ENCODE measurements around the gene C3. TPM values are rescaled to one million over a fixed set of nuclear protein-coding genes. Genes with fewer than 3 reads are reported as not detected.
"Not testable (repeated sequence)": the region's sequence is repeated elsewhere in the genome, so short reads cannot be mapped to it uniquely, and the experiment has no call there.

The C3 gene
- total RNA-seq, 1 experiment from 2014 or later = 658 TPM

DNA sequence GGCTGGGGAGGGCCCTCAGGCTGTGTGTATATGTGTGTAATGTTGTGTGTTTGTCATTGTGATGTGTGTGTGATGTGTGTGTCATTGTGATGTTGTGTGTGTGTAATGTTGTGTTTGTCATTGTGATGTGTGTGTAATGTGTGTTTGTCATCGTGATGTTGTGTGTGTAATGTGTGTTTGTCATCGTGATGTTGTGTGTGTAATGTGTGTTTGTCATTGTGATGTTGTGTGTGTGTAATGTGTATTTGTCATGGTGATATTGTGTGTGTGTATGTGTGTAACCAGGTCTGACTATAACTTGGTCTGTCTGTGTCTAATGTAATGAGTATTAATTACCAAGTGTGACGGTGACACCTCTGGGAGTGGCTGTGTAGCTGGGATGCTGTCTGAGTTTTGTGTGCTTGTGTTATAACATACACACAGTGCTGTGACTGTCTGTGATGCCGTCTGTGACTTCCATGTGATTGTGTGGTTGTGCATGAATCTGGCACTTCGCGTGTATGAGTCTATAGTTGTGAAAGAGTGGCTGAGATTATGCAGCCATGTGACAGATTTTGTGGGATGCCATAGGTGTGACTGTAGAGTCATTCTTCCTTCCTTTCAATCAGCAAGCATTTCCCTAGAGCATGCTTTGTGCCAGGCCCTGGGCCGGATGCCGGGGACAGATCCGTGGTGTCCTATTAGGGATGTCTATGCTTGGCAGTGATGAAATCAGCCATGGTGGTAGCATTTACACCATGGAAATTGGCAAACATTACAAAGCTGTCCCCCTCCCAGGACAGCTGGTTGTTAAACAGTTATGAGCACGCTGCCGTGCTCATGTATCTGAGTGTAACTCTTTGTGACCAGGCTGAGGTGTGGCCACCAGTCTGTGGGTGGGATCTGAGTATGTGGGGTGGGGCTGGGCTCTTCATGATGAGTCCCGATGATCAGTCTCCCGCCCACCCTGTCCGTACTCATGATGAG, 56.9 kb downstream of the C3 start:
- no peak for DNase-seq
- Mint-ChIP-seq H3K27ac (ENCODE audit: unreplicated experiment) (no peak overlapping the region), H3K27me3 (ENCODE audit: unreplicated experiment) (peaks cover 11% of the 10 kb centered on the region), H3K4me1 (ENCODE audit: low read depth, unreplicated experiment) (no peaks in the 10 kb centered on the region), H3K36me3 (ENCODE audit: insufficient read depth, unreplicated experiment) (no peaks in the 10 kb centered on the region), H3K9me3 (ENCODE audit: low read depth, unreplicated experiment) (no peaks in the 10 kb centered on the region), H3K4me3 (ENCODE audit: low read depth, unreplicated experiment) (no peak overlapping the region)
- CTCF ChIA-PET = no interaction called here
- TF ChIP-seq, protein P1, sequence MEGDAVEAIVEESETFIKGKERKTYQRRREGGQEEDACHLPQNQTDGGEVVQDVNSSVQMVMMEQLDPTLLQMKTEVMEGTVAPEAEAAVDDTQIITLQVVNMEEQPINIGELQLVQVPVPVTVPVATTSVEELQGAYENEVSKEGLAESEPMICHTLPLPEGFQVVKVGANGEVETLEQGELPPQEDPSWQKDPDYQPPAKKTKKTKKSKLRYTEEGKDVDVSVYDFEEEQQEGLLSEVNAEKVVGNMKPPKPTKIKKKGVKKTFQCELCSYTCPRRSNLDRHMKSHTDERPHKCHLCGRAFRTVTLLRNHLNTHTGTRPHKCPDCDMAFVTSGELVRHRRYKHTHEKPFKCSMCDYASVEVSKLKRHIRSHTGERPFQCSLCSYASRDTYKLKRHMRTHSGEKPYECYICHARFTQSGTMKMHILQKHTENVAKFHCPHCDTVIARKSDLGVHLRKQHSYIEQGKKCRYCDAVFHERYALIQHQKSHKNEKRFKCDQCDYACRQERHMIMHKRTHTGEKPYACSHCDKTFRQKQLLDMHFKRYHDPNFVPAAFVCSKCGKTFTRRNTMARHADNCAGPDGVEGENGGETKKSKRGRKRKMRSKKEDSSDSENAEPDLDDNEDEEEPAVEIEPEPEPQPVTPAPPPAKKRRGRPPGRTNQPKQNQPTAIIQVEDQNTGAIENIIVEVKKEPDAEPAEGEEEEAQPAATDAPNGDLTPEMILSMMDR (IDR thresholded peaks at IDR 0.05; ENCODE audit: unreplicated experiment) = no peak
- intact Hi-C loops (cut with micrococcal nuclease; ENCODE audit: unreplicated experiment) = no loop called here
- BruUV-seq (replicated peaks) = no TSS peak

GRCh38 chr19:6662702-6663101, 57.7 kb downstream of the C3 start:
- Mint-ChIP-seq H3K9me3 (ENCODE audit: low read depth, unreplicated experiment) (no peaks in the 10 kb centered on the region), H3K27me3 (ENCODE audit: unreplicated experiment) (peaks cover 19% of the 10 kb centered on the region), H3K4me3 (ENCODE audit: low read depth, unreplicated experiment) (no peak overlapping the region), H3K4me1 (ENCODE audit: low read depth, unreplicated experiment) (no peaks in the 10 kb centered on the region), H3K27ac (ENCODE audit: unreplicated experiment) (no peak overlapping the region), H3K36me3 (ENCODE audit: insufficient read depth, unreplicated experiment) (no peaks in the 10 kb centered on the region)
- no TSS peak for BruUV-seq (replicated peaks)
- CTCF ChIA-PET = no interaction called here
- intact Hi-C loops (cut with micrococcal nuclease; ENCODE audit: unreplicated experiment) = no loop called here
- TF ChIP-seq, protein P1 (IDR thresholded peaks at IDR 0.05; ENCODE audit: unreplicated experiment) = no peak
- DNase-seq = no peak

DNA sequence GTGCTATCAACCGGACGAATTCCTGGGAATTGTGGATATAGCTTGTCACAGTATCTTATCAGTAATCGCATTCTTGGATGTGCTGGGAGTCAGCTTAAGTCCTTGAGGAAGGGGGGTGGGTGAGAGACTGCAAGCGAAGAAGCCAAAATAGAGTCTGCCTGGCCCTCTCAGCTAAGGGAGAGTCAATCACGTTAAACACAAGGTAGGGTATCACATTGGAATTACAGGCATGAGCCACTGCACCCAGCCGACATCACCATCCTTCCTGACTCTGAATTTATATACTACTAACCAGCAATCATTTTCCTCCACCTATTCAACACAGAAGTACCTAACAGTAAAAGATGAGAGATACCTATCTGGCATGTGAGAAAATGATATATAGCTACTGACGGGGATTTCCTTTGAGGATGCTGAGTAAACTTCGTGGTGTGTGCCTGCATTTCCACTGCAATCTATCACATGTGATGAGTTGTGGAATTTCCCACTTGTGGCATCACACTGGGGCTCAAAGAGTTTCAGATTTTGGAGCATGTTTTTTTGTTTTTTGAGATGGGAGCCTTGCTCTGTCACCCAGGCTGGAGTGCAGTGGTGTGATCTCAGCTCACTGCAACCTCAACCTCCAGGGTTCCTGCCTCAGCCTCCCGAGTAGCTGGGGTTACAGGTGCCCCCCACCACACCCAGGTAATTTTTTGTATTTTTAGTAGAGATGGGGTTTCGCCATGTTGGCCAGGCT, 58.8 kb downstream of the C3 start:
- CTCF ChIA-PET; H3K36me3 Mint-ChIP-seq (ENCODE audit: insufficient read depth, unreplicated experiment); BruUV-seq (replicated peaks); intact Hi-C loops (cut with micrococcal nuclease; ENCODE audit: unreplicated experiment); H3K9me3 Mint-ChIP-seq (ENCODE audit: low read depth, unreplicated experiment); H3K4me3 Mint-ChIP-seq (ENCODE audit: low read depth, unreplicated experiment); H3K4me1 Mint-ChIP-seq (ENCODE audit: low read depth, unreplicated experiment); H3K27ac Mint-ChIP-seq (ENCODE audit: unreplicated experiment); DNase-seq: not testable (repeated sequence)
- H3K27me3 Mint-ChIP-seq (ENCODE audit: unreplicated experiment) = peaks cover 27% of the 10 kb centered on the region

DNA sequence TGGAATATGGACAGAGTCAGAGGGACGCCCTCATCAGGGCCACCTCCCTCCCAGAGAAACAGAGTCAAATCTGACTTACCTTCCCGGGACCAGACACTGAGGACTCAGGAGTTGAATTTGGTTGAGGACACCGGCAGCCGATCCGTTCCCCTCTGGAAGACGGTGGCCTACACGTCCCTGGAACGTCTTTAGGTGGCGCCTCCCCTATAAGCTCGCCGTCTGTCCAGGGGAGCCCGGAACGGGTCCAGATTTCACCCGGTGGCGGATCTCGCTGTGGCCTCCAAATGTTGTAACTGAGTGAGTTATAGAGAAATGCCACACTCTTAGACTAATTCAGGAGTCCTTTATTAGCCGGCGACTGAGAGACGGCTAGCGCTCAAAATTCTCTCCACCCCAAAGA, 59.5 kb downstream of the C3 start:
- BruUV-seq (replicated peaks) = no TSS peak
- Mint-ChIP-seq H3K36me3 (ENCODE audit: insufficient read depth, unreplicated experiment) (no peaks in the 10 kb centered on the region), H3K4me3 (ENCODE audit: low read depth, unreplicated experiment) (no peak overlapping the region), H3K27ac (ENCODE audit: unreplicated experiment) (no peak overlapping the region), H3K4me1 (ENCODE audit: low read depth, unreplicated experiment) (no peaks in the 10 kb centered on the region), H3K27me3 (ENCODE audit: unreplicated experiment) (peaks cover 27% of the 10 kb centered on the region), H3K9me3 (ENCODE audit: low read depth, unreplicated experiment) (no peaks in the 10 kb centered on the region)
- intact Hi-C loops (cut with micrococcal nuclease; ENCODE audit: unreplicated experiment) = no loop called here
- TF ChIP-seq, protein P1 (IDR thresholded peaks at IDR 0.05; ENCODE audit: unreplicated experiment) = no peak
- CTCF ChIA-PET = no interaction called here
- DNase-seq = no peak

DNA sequence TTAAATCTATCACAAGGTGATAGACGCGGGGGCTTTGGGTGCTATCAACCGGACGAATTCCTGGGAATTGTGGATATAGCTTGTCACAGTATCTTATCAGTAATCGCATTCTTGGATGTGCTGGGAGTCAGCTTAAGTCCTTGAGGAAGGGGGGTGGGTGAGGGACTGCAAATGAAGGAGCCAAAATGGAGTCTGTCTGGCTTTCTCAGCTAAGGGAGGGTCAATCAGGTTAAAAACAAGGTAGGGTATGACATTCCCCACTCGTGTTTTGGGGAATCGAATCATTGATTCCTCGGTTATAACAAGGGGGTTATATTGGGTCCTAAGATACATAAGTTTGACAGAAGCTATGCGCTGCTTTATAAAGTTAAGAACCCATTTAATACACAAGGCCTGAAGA, 64.1 kb downstream of the C3 start:
- intact Hi-C loops (cut with micrococcal nuclease; ENCODE audit: unreplicated experiment); DNase-seq; CTCF ChIA-PET; H3K4me3 Mint-ChIP-seq (ENCODE audit: low read depth, unreplicated experiment); H3K27ac Mint-ChIP-seq (ENCODE audit: unreplicated experiment); BruUV-seq (replicated peaks); H3K9me3 Mint-ChIP-seq (ENCODE audit: low read depth, unreplicated experiment); H3K4me1 Mint-ChIP-seq (ENCODE audit: low read depth, unreplicated experiment); H3K36me3 Mint-ChIP-seq (ENCODE audit: insufficient read depth, unreplicated experiment): not testable (repeated sequence)
- peaks cover 27% of the 10 kb centered on the region for H3K27me3 Mint-ChIP-seq (ENCODE audit: unreplicated experiment)
